ENCODE measurements around the gene FFAR1. TPM values are rescaled to one million over a fixed set of nuclear protein-coding genes. Genes with fewer than 3 reads are reported as not detected.

The FFAR1 gene
- total and polyA plus RNA-seq, 2 donors (not counting 1 experiment from before 2014, with no cell fraction given): 3.0 to 17.9 TPM

GRCh38 chr19:35365303-35365702, 17.6 kb downstream of the FFAR1 start:
- H3K9ac ChIP-seq (ENCODE audit: low read length): no peak overlapping the region
- ATAC-seq (ENCODE audit: low read depth) (no peak), DNase-seq (no peak)
- H3K27ac Mint-ChIP-seq: no peak overlapping the region
- H3K4me3 Mint-ChIP-seq: no peak overlapping the region
- H3K9me3 ChIP-seq (ENCODE audit: control extremely low read depth in 1 of 3, control insufficient read depth in 2 of 3, insufficient read depth in 1 of 3, low read length in 2 of 3): peaks cover 0 to 5% (median 1%) of the 10 kb centered on the region in 3 donors
- H3K79me2 ChIP-seq (ENCODE audit: control insufficient read depth, insufficient read depth, low read length): no peaks in the 10 kb centered on the region
- H3K9me3 Mint-ChIP-seq (ENCODE audit: insufficient read depth): no peaks in the 10 kb centered on the region
- no peaks in the 10 kb centered on the region for H3K4me1 Mint-ChIP-seq
- TF ChIP-seq CTCF (IDR thresholded peaks at IDR 0.05) (no peak), EZH2 (IDR thresholded peaks at IDR 0.05; ENCODE audit: borderline replicate concordance, insufficient read depth, low read depth, low read length, poor library complexity, severe bottlenecking) (no peak)
- CTCF ChIA-PET: no interaction called here
- H3K27ac ChIP-seq (ENCODE audit: low read length in 2 of 2): no peak overlapping the region
- no peak overlapping the region for H2AFZ ChIP-seq (ENCODE audit: insufficient read depth, low read depth, low read length, poor library complexity, severe bottlenecking)
- H3K4me2 ChIP-seq (replicated peaks; ENCODE audit: low read depth, low read length, poor library complexity, severe bottlenecking): no peak overlapping the region
- H4K20me1 ChIP-seq (ENCODE audit: control insufficient read depth, insufficient read depth, low read length, poor library complexity, severe bottlenecking): no peaks in the 10 kb centered on the region
- no peaks in the 10 kb centered on the region for H3K4me1 ChIP-seq (ENCODE audit: control insufficient read depth in 2 of 2, insufficient read depth in 2 of 2, low read length in 2 of 2)
- H3K27me3 Mint-ChIP-seq: peaks cover 3% of the 10 kb centered on the region
- H3K27me3 ChIP-seq (replicated peaks in 1 of 4; ENCODE audit: control extremely low read depth in 1 of 4, control insufficient read depth in 3 of 4, insufficient read depth in 4 of 4, low read length in 3 of 4): peaks cover 0 to 8% (median 0%) of the 10 kb centered on the region in 4 experiments
- POLR2A ChIA-PET: no interaction called here
- intact Hi-C loops (cut with micrococcal nuclease): no loop called here
- WGBS (ENCODE audit: insufficient coverage): 100% methylated on average over 2 of the region's 4 CpGs
- no peak overlapping the region for H3K4me3 ChIP-seq (ENCODE audit: control extremely low read depth in 1 of 5, extremely low read depth in 1 of 5, insufficient read depth in 1 of 5, low read depth in 2 of 5, low read length in 4 of 5)
- no peaks in the 10 kb centered on the region for H3K36me3 ChIP-seq (replicated peaks in 1 of 2; ENCODE audit: control extremely low read depth in 1 of 2, control insufficient read depth in 1 of 2, extremely low read depth in 1 of 2, insufficient read depth in 2 of 2, low read length in 1 of 2)

- no peak for ATAC-seq (ENCODE audit: low read depth)
- Histone ChIP-seq H3K4me2 (replicated peaks; ENCODE audit: low read depth, low read length, poor library complexity, severe bottlenecking) (no peak overlapping the region), H3K4me3 (ENCODE audit: control extremely low read depth in 1 of 5, extremely low read depth in 1 of 5, insufficient read depth in 1 of 5, low read depth in 2 of 5, low read length in 4 of 5) (no peak overlapping the region), H3K36me3 (replicated peaks in 1 of 2; ENCODE audit: control extremely low read depth in 1 of 2, control insufficient read depth in 1 of 2, extremely low read depth in 1 of 2, insufficient read depth in 2 of 2, low read length in 1 of 2) (no peaks in the 10 kb centered on the region), H3K9me3 (ENCODE audit: control extremely low read depth in 1 of 3, control insufficient read depth in 2 of 3, insufficient read depth in 1 of 3, low read length in 2 of 3) (peaks cover 0 to 5% (median 1%) of the 10 kb centered on the region in 3 donors), H3K27ac (ENCODE audit: low read length in 2 of 2) (no peak overlapping the region), H4K20me1 (ENCODE audit: control insufficient read depth, insufficient read depth, low read length, poor library complexity, severe bottlenecking) (no peaks in the 10 kb centered on the region), H3K79me2 (ENCODE audit: control insufficient read depth, insufficient read depth, low read length) (no peaks in the 10 kb centered on the region), H3K4me1 (ENCODE audit: control insufficient read depth in 2 of 2, insufficient read depth in 2 of 2, low read length in 2 of 2) (no peaks in the 10 kb centered on the region), H2AFZ (ENCODE audit: insufficient read depth, low read depth, low read length, poor library complexity, severe bottlenecking) (no peak overlapping the region), H3K27me3 (replicated peaks in 1 of 4; ENCODE audit: control extremely low read depth in 1 of 4, control insufficient read depth in 3 of 4, insufficient read depth in 4 of 4, low read length in 3 of 4) (peaks cover 0 to 3% (median 0%) of the 10 kb centered on the region in 4 experiments), H3K9ac (ENCODE audit: low read length) (no peak overlapping the region)
- Mint-ChIP-seq H3K27ac (no peak overlapping the region), H3K4me1 (no peaks in the 10 kb centered on the region), H3K27me3 (no peaks in the 10 kb centered on the region), H3K4me3 (no peak overlapping the region), H3K9me3 (ENCODE audit: insufficient read depth) (no peaks in the 10 kb centered on the region)
- ChIA-PET POLR2A (no interaction called here), CTCF (no interaction called here)
- intact Hi-C loops (cut with micrococcal nuclease): no loop called here
- TF ChIP-seq CTCF (IDR thresholded peaks at IDR 0.05) (no peak), EZH2 (IDR thresholded peaks at IDR 0.05; ENCODE audit: borderline replicate concordance, insufficient read depth, low read depth, low read length, poor library complexity, severe bottlenecking) (no peak)
- DNase-seq: no peak
- WGBS (ENCODE audit: insufficient coverage): no CpG with 5 or more reads among the region's 1 CpG
Observed at GRCh38 chr19:35368378-35368777, 20.7 kb downstream of the FFAR1 start.
